K562 (cell line): ENCODE data around the gene VARS1. TPM values are rescaled to one million over a fixed set of nuclear protein-coding genes. Genes with fewer than 3 reads are reported as not detected.

Experiments used
- CBFB ChIP-seq: sonication (generic); formaldehyde crosslinking; IDR thresholded peaks from 2 replicates; pipeline ENCODE4 v1.4.0; 2020; ENCODE audit warnings: mild to moderate bottlenecking, missing genetic modification reagents
- HIVEP1 ChIP-seq: fragments of 250-450 bp; sonication (Bioruptor Pico); IDR thresholded peaks from 2 replicates; pipeline ENCODE4 v1.4.0; 2020; ENCODE audit warnings: mild to moderate bottlenecking
- KAT2B ChIP-seq: IDR thresholded peaks from one replicate; pipeline ENCODE4 v1.6.1; 2012; ENCODE audit warnings: low read depth, mild to moderate bottlenecking, control low read depth, inconsistent platforms, low read length, moderate library complexity
- MAFK ChIP-seq: IDR thresholded peaks from 2 replicates; pipeline ENCODE4 v1.6.1; 2011; ENCODE audit warnings: low read length, improper control_type of control experiment
- MCM5 ChIP-seq: fragments of 450-650 bp; IDR thresholded peaks from 2 replicates; pipeline ENCODE4 v1.6.1; 2016; ENCODE audit warnings: low read depth
- MCM7 ChIP-seq, 2 experiments: fragments of 450-650 bp; IDR thresholded peaks; 2 replicates each; pipeline ENCODE4 v1.6.1; 2016 to 2018
- NR2F6 ChIP-seq: fragments of 450-650 bp; formaldehyde crosslinking; IDR thresholded peaks from 2 replicates; pipeline ENCODE4 v1.4.0; 2020; ENCODE audit warnings: mild to moderate bottlenecking
- OTX1 ChIP-seq: fragments of 450-650 bp; formaldehyde crosslinking; IDR thresholded peaks from 2 replicates; pipeline ENCODE4 v1.4.0; 2022; ENCODE audit warnings: mild to moderate bottlenecking
- SMARCA5 ChIP-seq: fragments of 450-650 bp; IDR thresholded peaks from 2 replicates; pipeline ENCODE4 v1.6.1; 2016
- SRF ChIP-seq, 2 experiments: fragments of 250-450, 450-650 bp in 1 of 2; sonication (Bioruptor Pico) in 1 of 2; sonication (generic) in 1 of 2; formaldehyde crosslinking; IDR thresholded peaks; 2 replicates each; pipeline versions ENCODE4 v1.5.0 to v1.5.1; 2020 to 2022; ENCODE audit warnings: mild to moderate bottlenecking in 1 of 2, missing genetic modification reagents in 1 of 2
- TBP ChIP-seq: optimal IDR thresholded peaks from 2 replicates; pipeline ENCODE3; 2011; ENCODE audit warnings: low read depth, low read length, improper control_type of control experiment
- TEAD2 ChIP-seq: fragments of 450-650 bp; IDR thresholded peaks from 2 replicates; pipeline ENCODE4 v1.6.1; 2016; ENCODE audit warnings: missing genetic modification characterization, control low read depth, missing compliant biosample characterization
- TRIM28 ChIP-seq: fragments of 450-650 bp; IDR thresholded peaks from 2 replicates; pipeline ENCODE4 v1.6.1; 2017
- ZNF780A ChIP-seq: fragments of 250-450 bp; sonication (Bioruptor Pico); IDR thresholded peaks from 2 replicates; pipeline ENCODE4 v1.5.0; 2021; ENCODE audit warnings: mild to moderate bottlenecking
- ZSCAN29 ChIP-seq: fragments of 450-650 bp; IDR thresholded peaks from 2 replicates; pipeline ENCODE4 v1.6.1; 2017
- polyA plus RNA-seq, 8 experiments: library from polyadenylated mRNA; depleted of rRNA in 4 of 8; stranded (reverse) in 5 of 8; unstranded in 3 of 8; fragments of >200 nt; fragmentation: Nextera tagmentation in 2 of 8; fragmentation: Illumina TruSeq in 1 of 8; extraction: Ambion mirVana in 2 of 8; extraction: Trizol in 1 of 8; gene quantifications; 2 replicates each; pipeline versions ENCODE4 v1.2.1 to v1.2.3, GENCODE V29; 2011 to 2014; ENCODE audit warnings: inconsistent platforms in 1 of 8, missing spikeins in 1 of 8
- total RNA-seq, 7 experiments: library from RNA; depleted of rRNA in 6 of 7; stranded (reverse); fragments of >200 nt in 6 of 7; fragmentation: Illumina TruSeq in 2 of 7; extraction: Trizol in 2 of 7; gene quantifications; 2 replicates each; pipeline versions ENCODE4 v1.2.1 to v1.2.3, GENCODE V29; 2011 to 2021; ENCODE audit warnings: low replicate concordance in 1 of 7
- TF ChIP-seq, protein P1 (sequence below): fragments of 450-650 bp; IDR thresholded peaks from 2 replicates; pipeline ENCODE4 v1.6.1; 2017; ENCODE audit warnings: antibody characterized with exemption
- TF ChIP-seq, protein P2 (sequence below): IDR thresholded peaks from 2 replicates; pipeline ENCODE4 v1.6.1; 2016; ENCODE audit warnings: missing genetic modification characterization, missing compliant biosample characterization
- TF ChIP-seq, protein P3 (sequence below): fragments of 450-650 bp; IDR thresholded peaks from 2 replicates; pipeline ENCODE4 v1.6.1; 2016; ENCODE audit warnings: borderline replicate concordance
- TF ChIP-seq, protein P4 (sequence below): IDR thresholded peaks from 2 replicates; pipeline ENCODE4 v1.6.1; 2012; ENCODE audit warnings: low read depth, low read length, improper control_type of control experiment, borderline replicate concordance
- TF ChIP-seq, protein P5 (sequence below): fragments of 250-450 bp; sonication (Bioruptor Pico); IDR thresholded peaks from 2 replicates; pipeline ENCODE4 v1.4.0; 2020; ENCODE audit warnings: mild to moderate bottlenecking, moderate library complexity

The VARS1 gene
- total and polyA plus RNA-seq, 9 of the 15 experiments (the other 6 are each of a cell fraction or from before 2014, with no cell fraction given): 2.9 to 488 (median 130) TPM

DNA sequence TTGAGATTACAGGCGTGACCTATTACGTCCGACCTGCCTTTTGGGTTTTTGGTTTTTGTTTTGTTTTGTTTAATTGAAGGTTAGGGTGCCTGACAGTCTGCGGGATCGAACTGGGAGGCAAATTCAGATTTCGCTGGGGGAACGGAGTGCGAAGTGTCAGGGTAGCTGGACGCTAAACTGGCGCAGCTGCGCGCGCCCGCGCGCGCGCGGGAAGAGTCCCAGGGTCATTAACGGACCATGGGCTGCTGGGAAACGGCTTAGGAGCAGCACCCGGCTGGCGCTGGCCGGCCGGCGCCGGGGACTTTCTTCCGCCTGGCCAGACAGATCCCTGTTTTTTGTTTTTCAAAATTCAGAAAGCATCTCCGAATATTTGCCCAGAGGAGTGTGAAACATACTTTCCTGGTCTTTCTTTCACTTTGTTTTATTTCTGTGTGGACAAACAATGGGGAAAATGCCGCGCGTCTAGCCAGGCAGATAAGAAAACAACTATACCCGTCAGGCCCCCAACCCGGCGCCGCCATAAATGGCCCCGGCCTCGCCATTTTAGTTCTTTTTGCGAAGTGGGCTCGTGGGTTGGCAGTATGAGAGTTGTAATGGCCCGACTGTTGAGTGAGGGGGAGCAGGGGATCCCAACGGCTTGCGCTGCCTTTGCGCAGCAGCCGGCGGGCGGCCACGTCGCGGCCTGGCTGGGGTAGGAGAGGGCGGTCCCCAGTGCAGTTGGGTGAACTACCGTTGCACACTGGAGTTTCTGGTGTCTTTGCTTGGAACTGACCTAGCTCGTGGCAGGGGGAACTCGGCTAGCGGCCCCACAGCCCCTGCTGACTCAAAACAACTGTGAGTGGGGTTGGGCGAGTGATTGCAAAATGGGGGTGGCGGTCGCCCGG lies 39.1 kb upstream of the VARS1 start (continued):
- TF ChIP-seq, protein P1, sequence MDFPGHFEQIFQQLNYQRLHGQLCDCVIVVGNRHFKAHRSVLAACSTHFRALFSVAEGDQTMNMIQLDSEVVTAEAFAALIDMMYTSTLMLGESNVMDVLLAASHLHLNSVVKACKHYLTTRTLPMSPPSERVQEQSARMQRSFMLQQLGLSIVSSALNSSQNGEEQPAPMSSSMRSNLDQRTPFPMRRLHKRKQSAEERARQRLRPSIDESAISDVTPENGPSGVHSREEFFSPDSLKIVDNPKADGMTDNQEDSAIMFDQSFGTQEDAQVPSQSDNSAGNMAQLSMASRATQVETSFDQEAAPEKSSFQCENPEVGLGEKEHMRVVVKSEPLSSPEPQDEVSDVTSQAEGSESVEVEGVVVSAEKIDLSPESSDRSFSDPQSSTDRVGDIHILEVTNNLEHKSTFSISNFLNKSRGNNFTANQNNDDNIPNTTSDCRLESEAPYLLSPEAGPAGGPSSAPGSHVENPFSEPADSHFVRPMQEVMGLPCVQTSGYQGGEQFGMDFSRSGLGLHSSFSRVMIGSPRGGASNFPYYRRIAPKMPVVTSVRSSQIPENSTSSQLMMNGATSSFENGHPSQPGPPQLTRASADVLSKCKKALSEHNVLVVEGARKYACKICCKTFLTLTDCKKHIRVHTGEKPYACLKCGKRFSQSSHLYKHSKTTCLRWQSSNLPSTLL: peak; percentile 71; the same call in 1 of the 2 replicates
- TF ChIP-seq TBP (no peak), SMARCA5 (peak; percentile 40; the same call in 1 of the 2 replicates), HIVEP1 (CRISPR knock-in tag) (peak; percentile 89), KAT2B (peak; percentile 93), MAFK (no peak), ZSCAN29 (no peak; the same call in 1 of the 2 replicates), TEAD2 (peak; percentile 62), NR2F6 (peak; percentile 92), OTX1 (CRISPR knock-in tag) (peak; percentile 98), CBFB (peak; percentile 94), ZNF780A (CRISPR knock-in tag) (no peak), MCM5 (no peak), TRIM28 (peak; percentile 59), SRF (CRISPR knock-in tag; IDR thresholded peaks at IDR 0.05) (peak; percentile 77 to 87), MCM7 (IDR thresholded peaks at IDR 0.05) (no peak)
- TF ChIP-seq, protein P2, sequence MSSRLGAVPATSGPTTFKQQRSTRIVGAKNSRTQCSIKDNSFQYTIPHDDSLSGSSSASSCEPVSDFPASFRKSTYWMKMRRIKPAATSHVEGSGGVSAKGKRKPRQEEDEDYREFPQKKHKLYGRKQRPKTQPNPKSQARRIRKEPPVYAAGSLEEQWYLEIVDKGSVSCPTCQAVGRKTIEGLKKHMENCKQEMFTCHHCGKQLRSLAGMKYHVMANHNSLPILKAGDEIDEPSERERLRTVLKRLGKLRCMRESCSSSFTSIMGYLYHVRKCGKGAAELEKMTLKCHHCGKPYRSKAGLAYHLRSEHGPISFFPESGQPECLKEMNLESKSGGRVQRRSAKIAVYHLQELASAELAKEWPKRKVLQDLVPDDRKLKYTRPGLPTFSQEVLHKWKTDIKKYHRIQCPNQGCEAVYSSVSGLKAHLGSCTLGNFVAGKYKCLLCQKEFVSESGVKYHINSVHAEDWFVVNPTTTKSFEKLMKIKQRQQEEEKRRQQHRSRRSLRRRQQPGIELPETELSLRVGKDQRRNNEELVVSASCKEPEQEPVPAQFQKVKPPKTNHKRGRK (tag): no peak
- TF ChIP-seq, protein P3, sequence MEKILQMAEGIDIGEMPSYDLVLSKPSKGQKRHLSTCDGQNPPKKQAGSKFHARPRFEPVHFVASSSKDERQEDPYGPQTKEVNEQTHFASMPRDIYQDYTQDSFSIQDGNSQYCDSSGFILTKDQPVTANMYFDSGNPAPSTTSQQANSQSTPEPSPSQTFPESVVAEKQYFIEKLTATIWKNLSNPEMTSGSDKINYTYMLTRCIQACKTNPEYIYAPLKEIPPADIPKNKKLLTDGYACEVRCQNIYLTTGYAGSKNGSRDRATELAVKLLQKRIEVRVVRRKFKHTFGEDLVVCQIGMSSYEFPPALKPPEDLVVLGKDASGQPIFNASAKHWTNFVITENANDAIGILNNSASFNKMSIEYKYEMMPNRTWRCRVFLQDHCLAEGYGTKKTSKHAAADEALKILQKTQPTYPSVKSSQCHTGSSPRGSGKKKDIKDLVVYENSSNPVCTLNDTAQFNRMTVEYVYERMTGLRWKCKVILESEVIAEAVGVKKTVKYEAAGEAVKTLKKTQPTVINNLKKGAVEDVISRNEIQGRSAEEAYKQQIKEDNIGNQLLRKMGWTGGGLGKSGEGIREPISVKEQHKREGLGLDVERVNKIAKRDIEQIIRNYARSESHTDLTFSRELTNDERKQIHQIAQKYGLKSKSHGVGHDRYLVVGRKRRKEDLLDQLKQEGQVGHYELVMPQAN: peak; percentile 93
- TF ChIP-seq, protein P4, sequence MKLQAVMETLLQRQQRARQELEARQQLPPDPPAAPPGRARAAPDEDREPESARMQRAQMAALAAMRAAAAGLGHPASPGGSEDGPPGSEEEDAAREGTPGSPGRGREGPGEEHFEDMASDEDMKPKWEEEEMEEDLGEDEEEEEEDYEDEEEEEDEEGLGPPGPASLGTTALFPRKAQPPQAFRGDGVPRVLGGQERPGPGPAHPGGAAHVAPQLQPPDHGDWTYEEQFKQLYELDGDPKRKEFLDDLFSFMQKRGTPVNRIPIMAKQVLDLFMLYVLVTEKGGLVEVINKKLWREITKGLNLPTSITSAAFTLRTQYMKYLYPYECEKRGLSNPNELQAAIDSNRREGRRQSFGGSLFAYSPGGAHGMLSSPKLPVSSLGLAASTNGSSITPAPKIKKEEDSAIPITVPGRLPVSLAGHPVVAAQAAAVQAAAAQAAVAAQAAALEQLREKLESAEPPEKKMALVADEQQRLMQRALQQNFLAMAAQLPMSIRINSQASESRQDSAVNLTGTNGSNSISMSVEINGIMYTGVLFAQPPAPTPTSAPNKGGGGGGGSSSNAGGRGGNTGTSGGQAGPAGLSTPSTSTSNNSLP: peak; percentile 66; the same call in 1 of the 2 replicates
- TF ChIP-seq, protein P5, sequence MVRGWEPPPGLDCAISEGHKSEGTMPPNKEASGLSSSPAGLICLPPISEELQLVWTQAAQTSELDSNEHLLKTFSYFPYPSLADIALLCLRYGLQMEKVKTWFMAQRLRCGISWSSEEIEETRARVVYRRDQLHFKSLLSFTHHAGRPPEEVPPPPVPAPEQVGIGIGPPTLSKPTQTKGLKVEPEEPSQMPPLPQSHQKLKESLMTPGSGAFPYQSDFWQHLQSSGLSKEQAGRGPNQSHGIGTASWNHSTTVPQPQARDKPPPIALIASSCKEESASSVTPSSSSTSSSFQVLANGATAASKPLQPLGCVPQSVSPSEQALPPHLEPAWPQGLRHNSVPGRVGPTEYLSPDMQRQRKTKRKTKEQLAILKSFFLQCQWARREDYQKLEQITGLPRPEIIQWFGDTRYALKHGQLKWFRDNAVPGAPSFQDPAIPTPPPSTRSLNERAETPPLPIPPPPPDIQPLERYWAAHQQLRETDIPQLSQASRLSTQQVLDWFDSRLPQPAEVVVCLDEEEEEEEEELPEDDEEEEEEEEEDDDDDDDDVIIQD (CRISPR knock-in tag): peak; percentile 85; the same call in 1 of the 2 replicates
